ENCODE results near the gene ABR. TPM values are rescaled to one million over a fixed set of nuclear protein-coding genes. Genes with fewer than 3 reads are reported as not detected.

Gene ABR
- total and polyA plus RNA-seq, 2 donors from 2014 or later: 18.7 to 116 TPM

- Histone ChIP-seq H3K36me3 (ENCODE audit: control insufficient read depth in 2 of 3, insufficient read depth in 3 of 3, low read length in 3 of 3) (no peaks in the 10 kb centered on the region), H3K9ac (ENCODE audit: low read length in 3 of 3) (peak overlapping the region in 2 of 3 donors; percentile 12 to 57), H3K9me3 (ENCODE audit: control insufficient read depth in 2 of 3, insufficient read depth in 1 of 3, low read length in 3 of 3) (no peaks in the 10 kb centered on the region), H3K4me3 (ENCODE audit: low read length in 3 of 3) (peak overlapping the region; percentile 25 to 77 (median 58)), H3K27me3 (ENCODE audit: control insufficient read depth, insufficient read depth, low read length) (no peaks in the 10 kb centered on the region), H3K4me1 (ENCODE audit: control insufficient read depth in 2 of 3, insufficient read depth in 2 of 3, low read depth in 1 of 3, low read length in 3 of 3) (peaks cover 0 to 8% (median 0%) of the 10 kb centered on the region in 3 donors), H3K27ac (ENCODE audit: low read depth in 2 of 2, low read length in 2 of 2) (no peak overlapping the region)
- TF ChIP-seq CTCF (IDR thresholded peaks at IDR 0.05; ENCODE audit: borderline replicate concordance, extremely low read depth, insufficient read depth): no peak
- intact Hi-C loops (cut with DNase I): no loop called here
- FAIRE-seq (no peak), DNase-seq (peak in 4 of 5 donors; percentile 61 to 81 (median 79))
Measured at GRCh38 chr17:978103-979093, 201.4 kb downstream of the ABR start.

GRCh38 chr17:977166-977565 lies 202.6 kb downstream of the ABR start:
- Histone ChIP-seq H3K27me3 (ENCODE audit: control insufficient read depth, insufficient read depth, low read length) (no peaks in the 10 kb centered on the region), H3K27ac (ENCODE audit: low read depth in 2 of 2, low read length in 2 of 2) (no peak overlapping the region)

GRCh38 chr17:976312-976711 lies 203.5 kb downstream of the ABR start:
- Histone ChIP-seq H3K27ac (ENCODE audit: low read depth in 2 of 2, low read length in 2 of 2) (no peak overlapping the region), H3K9ac (ENCODE audit: low read length in 3 of 3) (no peak overlapping the region), H3K4me3 (ENCODE audit: low read length in 3 of 3) (no peak overlapping the region), H3K9me3 (ENCODE audit: control insufficient read depth in 2 of 3, insufficient read depth in 1 of 3, low read length in 3 of 3) (no peaks in the 10 kb centered on the region), H3K27me3 (ENCODE audit: control insufficient read depth, insufficient read depth, low read length) (no peaks in the 10 kb centered on the region), H3K4me1 (ENCODE audit: control insufficient read depth in 2 of 3, insufficient read depth in 2 of 3, low read depth in 1 of 3, low read length in 3 of 3) (peaks cover 0 to 8% (median 0%) of the 10 kb centered on the region in 3 donors), H3K36me3 (ENCODE audit: control insufficient read depth in 2 of 3, insufficient read depth in 3 of 3, low read length in 3 of 3) (no peaks in the 10 kb centered on the region)
- DNase-seq: peak in 1 of 5 donors; percentile 7
- no peak for FAIRE-seq
- intact Hi-C loops (cut with DNase I): no loop called here
- TF ChIP-seq CTCF (IDR thresholded peaks at IDR 0.05; ENCODE audit: borderline replicate concordance, extremely low read depth, insufficient read depth): no peak

More at GRCh38 chr17:977166-977565, 202.6 kb downstream of the ABR start:
- Histone ChIP-seq H3K9ac (ENCODE audit: low read length in 3 of 3) (no peak overlapping the region), H3K36me3 (ENCODE audit: control insufficient read depth in 2 of 3, insufficient read depth in 3 of 3, low read length in 3 of 3) (no peaks in the 10 kb centered on the region), H3K4me3 (ENCODE audit: low read length in 3 of 3) (no peak overlapping the region), H3K9me3 (ENCODE audit: control insufficient read depth in 2 of 3, insufficient read depth in 1 of 3, low read length in 3 of 3) (no peaks in the 10 kb centered on the region), H3K4me1 (ENCODE audit: control insufficient read depth in 2 of 3, insufficient read depth in 2 of 3, low read depth in 1 of 3, low read length in 3 of 3) (peaks cover 0 to 8% (median 0%) of the 10 kb centered on the region in 3 donors)
- no peak for TF ChIP-seq CTCF (IDR thresholded peaks at IDR 0.05; ENCODE audit: borderline replicate concordance, extremely low read depth, insufficient read depth)
- FAIRE-seq (no peak), DNase-seq (no peak)
- intact Hi-C loops (cut with DNase I): no loop called here
